Stimulated activated naive CD8-positive, alpha-beta T cell treated with anti-CD3 and anti-CD28 coated beads, Interleukin-15, amount 100 ng/mL, for 72 hours (primary cell): ENCODE data around the gene CHST11.

Source experiments
- ATAC-seq: fragments of 150-1000 bp; cut with Tn5 transposase; 2 replicates; pipeline ENCODE4 v1.10.0; 2021; ENCODE audit warnings: mild to moderate bottlenecking, moderate library complexity
- DNase-seq, 2 donors: peaks; one replicate each; pipeline ENCODE4 v3.0.0; 2021 to 2022
- H3K27ac Mint-ChIP-seq, 2 donors: one replicate each; pipeline ENCODE4 v1.8.0; 2022; ENCODE audit warnings: mild to moderate bottlenecking in 2 of 2, mixed read lengths in 2 of 2, moderate library complexity in 2 of 2
- H3K27me3 Mint-ChIP-seq: one replicate; pipeline ENCODE4 v1.8.0; 2022; ENCODE audit warnings: mixed read lengths
- H3K4me1 Mint-ChIP-seq: one replicate; pipeline ENCODE4 v1.8.0; 2022; ENCODE audit warnings: mild to moderate bottlenecking, mixed read lengths
- H3K4me3 Mint-ChIP-seq, 2 donors: one replicate each; pipeline ENCODE4 v1.8.0; 2022; ENCODE audit warnings: mild to moderate bottlenecking in 2 of 2, mixed read lengths in 2 of 2, moderate library complexity in 1 of 2
- H3K9me3 Mint-ChIP-seq, 2 donors: one replicate each; pipeline ENCODE4 v1.8.0; 2022; ENCODE audit warnings: mixed read lengths in 2 of 2

CHST11 gene

GRCh38 chr12:104654665-104655609 lies 198.2 kb downstream of the CHST11 start:
- Mint-ChIP-seq H3K9me3 (no peaks in the 10 kb centered on the region), H3K4me1 (peaks cover 17% of the 10 kb centered on the region), H3K4me3 (no peak overlapping the region), H3K27ac (no peak overlapping the region), H3K27me3 (no peaks in the 10 kb centered on the region)
- DNase-seq = no peak
- ATAC-seq = no peak

DNA sequence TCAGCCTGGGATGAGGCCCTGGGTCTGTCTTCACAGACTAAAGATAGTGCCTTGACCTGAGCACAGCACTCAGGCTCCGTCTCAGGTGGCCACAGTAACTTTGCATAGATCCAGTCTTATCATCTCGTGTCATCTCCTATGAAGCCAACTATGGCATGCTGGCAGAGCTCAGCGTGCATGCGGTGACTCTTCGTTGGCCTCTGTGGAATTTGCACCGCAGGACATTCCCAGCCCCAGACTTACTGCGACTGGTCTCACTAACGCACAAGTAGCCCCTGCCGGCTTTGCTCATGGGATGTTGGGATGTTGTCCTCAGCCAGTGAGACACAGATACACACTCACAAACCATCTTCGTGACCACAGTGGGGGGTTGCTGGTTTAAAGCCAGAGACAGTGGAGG lies 199.6 kb downstream of the CHST11 start:
- Mint-ChIP-seq H3K27ac (peak overlapping the region in 1 of 2 donors; percentile 35), H3K27me3 (no peaks in the 10 kb centered on the region), H3K9me3 (no peaks in the 10 kb centered on the region), H3K4me1 (peaks cover 17% of the 10 kb centered on the region), H3K4me3 (no peak overlapping the region)
- DNase-seq (no peak), ATAC-seq (no peak)

DNA sequence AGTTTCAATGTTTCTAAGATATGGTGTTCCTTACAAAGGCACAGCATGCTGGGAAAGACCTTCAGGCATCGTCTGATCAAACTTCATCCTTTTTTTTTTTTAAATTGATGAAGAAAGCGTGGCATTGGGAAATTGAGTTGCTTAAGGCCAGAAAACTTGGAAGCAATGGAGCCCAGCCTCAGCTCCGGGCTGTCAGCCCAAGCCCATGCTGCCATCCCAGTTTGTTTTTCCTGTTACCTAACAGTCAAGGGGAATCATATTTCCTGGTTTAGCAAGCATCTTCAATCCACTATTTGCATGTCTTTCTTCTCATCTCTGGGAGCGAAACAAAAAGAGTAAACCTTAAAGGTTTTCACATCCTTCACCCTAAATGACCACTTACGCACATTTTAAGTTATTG lies 200.2 kb downstream of the CHST11 start:
- DNase-seq (no peak), ATAC-seq (no peak)
- Mint-ChIP-seq H3K4me3 (no peak overlapping the region), H3K27me3 (no peaks in the 10 kb centered on the region), H3K9me3 (no peaks in the 10 kb centered on the region), H3K27ac (no peak overlapping the region), H3K4me1 (peaks cover 17% of the 10 kb centered on the region)

DNA sequence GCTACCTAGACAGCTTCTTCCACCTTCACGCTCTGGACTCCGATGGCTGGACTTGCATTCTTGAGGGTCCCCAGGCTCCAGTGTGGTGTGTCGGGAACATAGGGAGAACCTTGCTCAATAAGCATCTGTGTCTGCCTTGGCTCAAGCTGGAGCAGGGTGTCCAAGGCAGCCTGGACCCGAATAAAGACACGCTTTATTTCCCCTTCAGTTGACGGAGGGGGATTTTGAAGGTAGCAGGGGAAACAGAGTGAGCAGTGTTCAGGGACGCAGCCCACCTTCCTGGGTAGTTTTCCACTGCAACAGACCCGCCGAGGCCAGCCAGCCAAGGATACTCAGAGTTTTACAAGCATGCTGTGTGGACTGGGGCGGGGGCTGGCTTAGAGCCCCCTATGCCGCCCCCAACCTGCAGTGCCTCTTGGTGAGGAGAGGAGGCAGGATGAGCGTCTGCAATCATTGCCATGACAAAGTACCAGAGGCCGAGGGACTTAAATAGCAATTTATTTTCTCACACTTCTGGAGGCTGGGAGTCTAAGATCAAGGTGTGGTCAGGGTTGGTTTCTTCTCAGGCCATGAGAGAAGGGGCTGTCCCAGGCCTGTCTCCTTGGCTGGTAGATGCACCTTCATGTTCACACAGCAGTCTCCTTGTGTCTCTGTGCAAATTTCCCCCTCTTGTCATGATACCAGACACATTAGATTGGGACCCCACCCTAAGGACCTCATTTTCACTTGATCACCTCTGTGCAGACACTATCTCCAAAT lies 201.2 kb downstream of the CHST11 start:
- no peaks in the 10 kb centered on the region for H3K9me3 Mint-ChIP-seq
- H3K27ac Mint-ChIP-seq = no peak overlapping the region
- DNase-seq = no peak
- H3K4me3 Mint-ChIP-seq = no peak overlapping the region
- peaks cover 14% of the 10 kb centered on the region for H3K4me1 Mint-ChIP-seq
- ATAC-seq = peak; percentile 18
- H3K27me3 Mint-ChIP-seq = no peaks in the 10 kb centered on the region

DNA sequence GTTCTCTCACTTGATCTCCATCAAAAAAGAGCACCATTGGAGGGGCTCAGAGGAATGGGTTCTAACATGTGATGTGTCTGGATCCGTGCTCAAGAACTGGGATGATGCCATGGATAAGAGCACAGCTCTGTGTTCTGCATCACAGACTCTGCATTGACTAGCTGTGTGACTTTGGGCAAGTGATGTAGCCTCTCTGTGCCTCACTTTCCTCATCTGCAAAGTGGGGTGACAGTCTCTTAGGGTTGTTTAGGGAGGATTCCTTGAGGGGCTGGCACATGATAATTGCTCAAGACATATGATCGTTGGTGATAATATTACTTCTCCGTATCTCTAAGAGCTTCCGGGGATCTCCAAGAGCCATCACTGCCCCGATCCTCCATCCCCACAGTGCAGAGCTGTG lies 202.3 kb downstream of the CHST11 start:
- Mint-ChIP-seq H3K27ac (no peak overlapping the region), H3K9me3 (no peaks in the 10 kb centered on the region), H3K4me1 (peaks cover 3% of the 10 kb centered on the region), H3K4me3 (no peak overlapping the region), H3K27me3 (no peaks in the 10 kb centered on the region)
- DNase-seq = no peak
- ATAC-seq = no peak

DNA sequence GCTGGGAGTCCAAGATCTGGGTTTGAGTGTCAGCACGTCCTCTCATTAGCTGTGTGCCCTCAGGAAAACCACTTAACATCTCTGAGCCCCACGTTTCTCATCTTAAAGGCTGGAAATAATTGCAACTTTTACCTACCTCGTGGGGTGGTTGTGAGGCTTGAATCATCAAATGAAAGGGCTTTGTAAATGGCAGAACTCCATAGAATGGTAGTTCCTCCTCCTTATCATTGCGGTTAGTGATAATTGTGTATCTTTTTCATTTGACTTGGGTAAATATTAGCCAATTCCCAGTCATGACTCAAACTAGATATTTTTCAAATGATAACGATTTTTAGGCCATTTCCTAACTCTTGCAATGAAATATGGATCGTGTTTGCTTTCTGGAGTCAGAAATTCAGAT lies 205.5 kb downstream of the CHST11 start:
- DNase-seq (no peak), ATAC-seq (no peak)
- H3K9me3 Mint-ChIP-seq = no peaks in the 10 kb centered on the region
- H3K27ac Mint-ChIP-seq = no peak overlapping the region
- peaks cover 6% of the 10 kb centered on the region for H3K4me1 Mint-ChIP-seq
- no peaks in the 10 kb centered on the region for H3K27me3 Mint-ChIP-seq
- no peak overlapping the region for H3K4me3 Mint-ChIP-seq

DNA sequence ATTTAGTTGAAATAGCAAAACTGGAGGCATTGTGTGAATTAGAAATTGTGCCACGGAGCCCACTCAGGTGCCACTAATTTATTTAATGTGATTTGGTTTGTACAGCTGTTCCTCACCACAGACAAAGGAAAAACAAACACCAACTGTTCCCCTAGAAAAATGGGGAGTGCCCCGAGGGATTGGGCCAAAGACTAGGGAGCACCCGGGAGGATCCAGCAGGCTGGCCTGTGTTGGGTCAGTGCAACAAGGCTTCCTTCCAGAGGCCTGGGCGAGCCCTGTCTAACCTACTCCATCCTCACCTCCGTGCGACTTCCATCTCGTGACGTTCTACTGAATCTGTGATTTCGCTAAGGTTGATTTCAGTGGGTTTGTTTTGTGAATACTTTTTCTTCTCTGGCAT lies 206.2 kb downstream of the CHST11 start:
- H3K4me1 Mint-ChIP-seq = peaks cover 9% of the 10 kb centered on the region
- H3K27me3 Mint-ChIP-seq = no peaks in the 10 kb centered on the region
- peak overlapping the region in 1 of 2 donors; percentile 27 for H3K27ac Mint-ChIP-seq
- DNase-seq (no peak), ATAC-seq (no peak)
- no peak overlapping the region for H3K4me3 Mint-ChIP-seq
- H3K9me3 Mint-ChIP-seq = no peaks in the 10 kb centered on the region

DNA sequence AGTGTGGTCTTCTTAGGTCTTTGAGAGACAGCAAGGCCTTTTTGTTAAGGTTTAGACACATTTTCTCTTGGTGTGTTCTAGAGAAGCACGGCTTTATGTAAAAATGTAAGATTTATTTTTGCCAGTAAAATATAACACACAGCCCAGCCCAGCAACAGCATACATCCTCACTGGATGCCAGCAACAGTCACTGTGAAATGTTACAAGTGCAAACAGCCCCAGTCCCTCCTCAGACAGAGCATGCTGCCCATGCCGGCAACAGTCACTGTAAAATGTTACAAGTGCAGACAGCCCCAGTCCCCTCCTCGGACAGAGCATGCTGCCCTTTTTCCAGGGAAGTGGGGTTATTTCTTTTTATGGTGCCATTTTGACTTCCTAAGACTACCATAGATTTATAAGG lies 207.6 kb downstream of the CHST11 start:
- no peak overlapping the region for H3K27ac Mint-ChIP-seq
- no peak for DNase-seq
- H3K4me3 Mint-ChIP-seq = no peak overlapping the region
- ATAC-seq = no peak
- H3K9me3 Mint-ChIP-seq = no peaks in the 10 kb centered on the region
- peaks cover 24% of the 10 kb centered on the region for H3K4me1 Mint-ChIP-seq
- no peaks in the 10 kb centered on the region for H3K27me3 Mint-ChIP-seq

GRCh38 chr12:104665296-104665695 lies 208.5 kb downstream of the CHST11 start:
- Mint-ChIP-seq H3K9me3 (no peaks in the 10 kb centered on the region), H3K27ac (no peak overlapping the region), H3K4me1 (peaks cover 33% of the 10 kb centered on the region), H3K27me3 (no peaks in the 10 kb centered on the region), H3K4me3 (no peak overlapping the region)
- ATAC-seq (no peak), DNase-seq (no peak)

DNA sequence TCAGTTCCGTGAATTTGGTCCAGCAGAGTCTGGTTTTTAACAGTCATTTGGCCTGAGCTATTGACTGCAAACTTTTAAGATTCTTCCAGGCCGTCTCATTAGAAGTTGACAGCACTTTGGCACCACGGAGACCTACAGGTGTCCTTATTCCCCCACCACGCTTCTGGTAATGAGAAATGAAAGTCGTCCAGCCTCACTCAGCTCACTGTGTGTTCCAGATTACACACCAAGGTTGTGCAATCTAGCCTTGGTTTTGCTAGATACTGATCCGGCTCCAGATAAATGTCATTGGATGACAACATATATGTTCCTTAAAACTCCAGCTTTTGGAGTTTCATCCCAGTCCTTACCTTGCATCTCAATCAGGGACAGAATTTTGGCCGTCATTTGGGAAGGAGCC lies 210.4 kb downstream of the CHST11 start:
- no peaks in the 10 kb centered on the region for H3K9me3 Mint-ChIP-seq
- ATAC-seq (no peak), DNase-seq (no peak)
- no peaks in the 10 kb centered on the region for H3K27me3 Mint-ChIP-seq
- H3K4me3 Mint-ChIP-seq = no peak overlapping the region
- H3K4me1 Mint-ChIP-seq = peaks cover 52% of the 10 kb centered on the region
- peak overlapping the region in 1 of 2 donors; percentile 57 for H3K27ac Mint-ChIP-seq

DNA sequence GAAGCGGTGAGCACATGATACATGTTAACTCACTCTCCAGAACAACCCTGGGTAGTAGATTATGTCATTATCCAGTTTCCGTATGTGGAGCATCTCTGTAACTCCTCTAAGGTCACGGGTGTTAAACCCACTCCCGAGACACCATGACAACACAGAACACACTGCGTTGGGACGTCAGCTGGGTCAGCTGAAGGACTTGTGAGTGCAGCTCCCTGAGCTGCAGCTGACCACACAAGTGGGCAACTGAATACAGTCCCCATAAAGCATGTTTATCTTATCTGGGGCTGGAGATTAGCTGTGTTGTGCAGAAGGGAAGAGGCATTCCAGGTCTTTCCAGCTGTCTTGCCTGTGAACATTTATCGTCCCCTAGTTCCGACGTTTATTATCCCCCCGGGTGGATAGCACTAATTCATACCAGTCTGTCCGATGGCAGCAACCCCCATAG lies 211.5 kb downstream of the CHST11 start:
- Mint-ChIP-seq H3K4me3 (no peak overlapping the region), H3K27me3 (no peaks in the 10 kb centered on the region), H3K4me1 (peaks cover 63% of the 10 kb centered on the region), H3K27ac (no peak overlapping the region), H3K9me3 (no peaks in the 10 kb centered on the region)
- no peak for DNase-seq
- ATAC-seq = no peak

DNA sequence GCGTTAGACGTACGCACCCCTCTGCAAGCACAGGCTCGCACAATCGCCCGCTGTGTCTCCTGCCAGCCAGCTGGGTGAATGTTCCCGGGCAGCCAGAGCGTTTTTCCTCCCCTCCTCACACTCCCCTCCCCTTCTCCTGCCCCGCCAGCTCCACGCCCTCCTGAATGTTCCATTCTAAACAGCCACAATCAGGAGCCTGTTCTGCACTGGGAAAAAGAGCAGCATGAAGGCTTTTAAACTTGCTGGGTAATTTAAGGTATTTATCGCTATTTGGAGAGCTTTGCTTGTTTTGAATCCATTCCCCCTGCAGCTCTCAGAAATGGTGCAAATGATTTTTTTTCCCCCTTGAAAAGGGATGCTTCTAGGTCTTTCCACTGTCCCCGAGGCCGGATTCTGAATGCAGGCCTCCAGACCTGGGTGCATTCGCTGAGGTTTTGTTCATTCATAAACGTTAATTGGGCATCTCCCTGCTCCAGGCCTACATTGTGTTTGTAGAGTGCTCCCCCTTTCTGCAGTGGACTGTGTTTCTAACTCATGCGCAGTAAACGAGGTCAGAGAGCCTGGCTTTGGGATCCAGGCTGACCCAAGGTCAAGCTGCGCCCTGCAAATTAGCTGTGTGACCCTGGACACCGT lies 212.5 kb downstream of the CHST11 start:
- Mint-ChIP-seq H3K4me1 (peaks cover 71% of the 10 kb centered on the region), H3K27me3 (no peaks in the 10 kb centered on the region), H3K9me3 (no peaks in the 10 kb centered on the region), H3K4me3 (peak overlapping the region in 1 of 2 donors; percentile 11), H3K27ac (peak overlapping the region in 1 of 2 donors; percentile 30)
- DNase-seq (no peak), ATAC-seq (no peak)

GRCh38 chr12:104669851-104670337 lies 213.1 kb downstream of the CHST11 start:
- no peaks in the 10 kb centered on the region for H3K9me3 Mint-ChIP-seq
- peak overlapping the region; percentile 51 to 94 for H3K27ac Mint-ChIP-seq
- H3K27me3 Mint-ChIP-seq = no peaks in the 10 kb centered on the region
- H3K4me3 Mint-ChIP-seq = peak overlapping the region; percentile 46 to 62
- ATAC-seq = peak; percentile 66
- H3K4me1 Mint-ChIP-seq = peaks cover 70% of the 10 kb centered on the region
- peak; percentile 28 to 43 for DNase-seq

DNA sequence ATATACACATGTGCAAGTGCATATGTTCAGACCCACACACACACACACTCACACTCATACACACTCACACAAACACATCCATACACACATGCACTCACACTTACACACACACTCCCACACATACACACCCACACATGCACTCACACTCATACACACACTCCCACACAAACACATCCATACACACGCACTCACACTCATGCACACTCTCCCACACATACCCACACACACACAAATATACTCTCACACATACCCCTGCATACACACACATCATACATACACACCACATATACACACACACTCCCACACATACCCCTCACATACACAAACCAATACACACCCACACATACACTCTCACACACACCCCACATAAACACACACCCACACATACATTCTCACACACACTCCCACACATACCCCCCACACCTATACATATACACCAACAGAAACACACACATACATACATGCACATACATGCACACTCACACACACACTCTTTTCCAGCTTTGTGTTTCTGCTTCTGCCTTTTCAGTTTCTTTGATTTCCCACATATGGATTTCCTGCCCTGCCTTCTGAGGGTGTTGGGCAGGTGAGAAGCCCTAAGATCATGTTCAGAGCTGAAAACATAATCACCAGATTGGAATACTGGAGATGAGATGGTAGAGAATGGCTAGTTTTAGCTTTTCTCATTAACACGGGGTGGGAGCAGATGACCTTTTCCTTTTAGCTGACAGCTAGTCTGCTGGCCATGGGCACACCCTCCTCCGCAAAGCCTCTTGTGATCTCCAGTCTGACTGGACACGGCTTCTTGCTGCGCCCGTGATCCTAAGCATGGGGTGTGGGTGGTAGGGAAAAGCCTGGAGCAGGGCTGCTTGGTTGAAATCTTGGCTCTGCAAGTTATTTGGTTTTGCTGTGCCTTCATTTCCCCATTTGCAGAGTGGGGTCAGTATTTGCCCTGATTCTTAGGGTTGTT lies 214.0 kb downstream of the CHST11 start:
- ATAC-seq = no peak
- no peaks in the 10 kb centered on the region for H3K27me3 Mint-ChIP-seq
- H3K4me1 Mint-ChIP-seq = peaks cover 65% of the 10 kb centered on the region
- H3K4me3 Mint-ChIP-seq = peak overlapping the region; percentile 46 to 62
- DNase-seq = peak in 1 of 2 donors; percentile 15
- peak overlapping the region; percentile 90 to 94 for H3K27ac Mint-ChIP-seq
- H3K9me3 Mint-ChIP-seq = no peaks in the 10 kb centered on the region
